ENCODE measurements around the gene GDF15.

- TF ChIP-seq CTCF (conservative IDR thresholded peaks at IDR 0.05; ENCODE audit: low read length) = no peak
- no peak for TF ChIP-seq EZH2phosphoT487 (IDR thresholded peaks at IDR 0.05; ENCODE audit: borderline replicate concordance, low read depth, low read length)
Observed at GRCh38 chr19:18424890-18425514, 39.0 kb downstream of the GDF15 start.

All from OCI-LY7 (cell line).